ENCODE measurements around the gene OR6B1. TPM values are rescaled to one million over a fixed set of nuclear protein-coding genes. Genes with fewer than 3 reads are reported as not detected.

The OR6B1 gene
- total and polyA plus RNA-seq, 2 of the 8 experiments (the other 6 are each of a cell fraction or from before 2014, with no cell fraction given), result not detected

DNA sequence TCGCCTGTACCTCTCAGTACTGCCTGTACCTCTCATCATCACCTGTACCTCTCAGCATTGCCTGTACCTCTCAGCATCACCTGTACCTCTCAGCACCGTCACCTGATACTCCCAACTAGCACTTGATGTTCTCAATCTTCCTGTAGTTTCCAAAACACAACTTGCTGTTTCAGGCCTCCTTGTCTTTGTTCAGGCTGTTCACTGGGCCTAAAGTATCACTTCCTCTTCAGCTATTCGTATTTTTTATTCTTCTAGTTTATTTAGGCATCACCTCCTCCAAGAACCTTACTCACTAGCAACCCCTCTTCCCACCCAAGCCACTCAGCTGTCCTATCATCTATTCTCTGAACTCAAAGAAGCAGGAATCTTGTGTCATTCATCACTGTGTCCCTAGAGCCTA, 24.1 kb downstream of the OR6B1 start:
- POLR2A ChIA-PET (ENCODE audit: partially characterized antibody), result no interaction called here
- no peak for DNase-seq (ENCODE audit: low read depth in 1 of 2, low spot score in 2 of 2)

More for the DNA sequence above, 24.1 kb downstream of the OR6B1 start:
- no peaks in the 10 kb centered on the region for H3K9me3 ChIP-seq (ENCODE audit: insufficient read depth in 2 of 2, low read depth in 1 of 2, low read length in 1 of 2)
- no peak overlapping the region for H2BK120ac ChIP-seq (replicated peaks; ENCODE audit: low read depth, low read length)
- no peaks in the 10 kb centered on the region for H3K27me3 ChIP-seq (replicated peaks in 1 of 4; ENCODE audit: control insufficient read depth in 3 of 4, extremely low read depth in 1 of 4, insufficient read depth in 3 of 4, low read length in 3 of 4)
- no peaks in the 10 kb centered on the region for H3K79me2 ChIP-seq (ENCODE audit: control insufficient read depth in 1 of 2, insufficient read depth in 2 of 2, low read length in 2 of 2)
- no peak overlapping the region; the same call in 1 of the 2 replicates for H2BK12ac ChIP-seq (ENCODE audit: low read depth, low read length)
- FAIRE-seq, result no peak
- H3K18ac ChIP-seq (ENCODE audit: extremely low read depth, low read length), result no peak overlapping the region
- no peaks in the 10 kb centered on the region for H3K23me2 ChIP-seq (ENCODE audit: low read depth, low read length)
- H3K56ac ChIP-seq (replicated peaks; ENCODE audit: insufficient read length, low read depth, low read length), result no peak overlapping the region
- H4K8ac ChIP-seq (ENCODE audit: extremely low read depth, insufficient read depth, low read length), result no peak overlapping the region; the same call in 1 of the 2 replicates
- no peak overlapping the region for H2AK5ac ChIP-seq (ENCODE audit: low read depth, low read length)
- no peak overlapping the region for H3K4ac ChIP-seq (replicated peaks; ENCODE audit: insufficient read length, low read depth, low read length)
- TF ChIP-seq SUZ12 (IDR thresholded peaks at IDR 0.05; ENCODE audit: low read length) (no peak), RBBP5 (IDR thresholded peaks at IDR 0.05; ENCODE audit: borderline replicate concordance, low read depth, low read length) (no peak), NANOG (IDR thresholded peaks at IDR 0.05; ENCODE audit: insufficient read depth, low read depth, low read length, poor library complexity, severe bottlenecking) (no peak), HDAC6 (IDR thresholded peaks at IDR 0.05; ENCODE audit: low read depth, low read length) (no peak), SP4 (IDR thresholded peaks at IDR 0.05; ENCODE audit: low read length) (no peak), USF2 (IDR thresholded peaks at IDR 0.05; ENCODE audit: low read length) (no peak), SP2 (IDR thresholded peaks at IDR 0.05; ENCODE audit: low read length) (no peak), GABPA (IDR thresholded peaks at IDR 0.05; ENCODE audit: borderline replicate concordance, insufficient read depth, low read length) (no peak), ASH2L (IDR thresholded peaks at IDR 0.05; ENCODE audit: low read length) (no peak), RFX5 (IDR thresholded peaks at IDR 0.05; ENCODE audit: borderline replicate concordance, low read depth, low read length) (no peak), MAFK (IDR thresholded peaks at IDR 0.05; ENCODE audit: low read depth, low read length) (no peak)
- TF ChIP-seq, protein P1, sequence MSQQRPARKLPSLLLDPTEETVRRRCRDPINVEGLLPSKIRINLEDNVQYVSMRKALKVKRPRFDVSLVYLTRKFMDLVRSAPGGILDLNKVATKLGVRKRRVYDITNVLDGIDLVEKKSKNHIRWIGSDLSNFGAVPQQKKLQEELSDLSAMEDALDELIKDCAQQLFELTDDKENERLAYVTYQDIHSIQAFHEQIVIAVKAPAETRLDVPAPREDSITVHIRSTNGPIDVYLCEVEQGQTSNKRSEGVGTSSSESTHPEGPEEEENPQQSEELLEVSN (IDR thresholded peaks at IDR 0.05), result no peak
- H2BK20ac ChIP-seq (ENCODE audit: low read length), result no peak overlapping the region
- CTCF ChIA-PET (ENCODE audit: partially characterized antibody), result interaction anchor here (0.9 to 1.1 kb wide), 2 partner anchors 22 to 122 kb away, joined by 3 read pairs; partner anchors contain the start of gene TCAF1
- H3K4me2 ChIP-seq (ENCODE audit: insufficient read depth in 1 of 2, low read depth in 2 of 2, low read length in 2 of 2), result no peak overlapping the region
- 86% methylated on average over 3 of the region's 3 CpGs; no CpG with 5 or more reads in 1 of the 2 experiments for WGBS, 2 experiments (ENCODE audit: extremely low coverage in 1 of 2, insufficient coverage in 1 of 2, insufficient read length in 1 of 2, insufficient replicate concordance in 2 of 2, low coverage in 1 of 2, low lambda C conversion rate in 2 of 2, missing lambda C conversion rate in 1 of 2)
- no peak overlapping the region for H2AFZ ChIP-seq (ENCODE audit: low read length)
- H4K91ac ChIP-seq (replicated peaks; ENCODE audit: insufficient read length, low read length), result no peak overlapping the region
- no peak overlapping the region for H2BK15ac ChIP-seq (ENCODE audit: low read length)
- H4K20me1 ChIP-seq (replicated peaks in 1 of 2; ENCODE audit: control insufficient read depth in 1 of 2, insufficient read depth in 2 of 2, low read length in 2 of 2), result no peaks in the 10 kb centered on the region
- H3K9ac ChIP-seq (replicated peaks in 1 of 4; ENCODE audit: extremely low read depth in 1 of 4, low read depth in 3 of 4, low read length in 3 of 4), result no peak overlapping the region; a peak in 1 of 7 replicates
- no peak overlapping the region for H4K5ac ChIP-seq (ENCODE audit: insufficient read length, low read depth, low read length)
- H3K23ac ChIP-seq (ENCODE audit: insufficient read length), result no peak overlapping the region
- no peak overlapping the region for H3K14ac ChIP-seq (ENCODE audit: insufficient read length)
- no peaks in the 10 kb centered on the region for H3K79me1 ChIP-seq (ENCODE audit: low read depth, low read length)
- H2BK5ac ChIP-seq (ENCODE audit: low read depth, low read length), result no peak overlapping the region
- no peaks in the 10 kb centered on the region; a peak in 1 of 7 replicates for H3K4me1 ChIP-seq (replicated peaks in 1 of 4; ENCODE audit: control insufficient read depth in 3 of 4, insufficient read depth in 4 of 4, low read length in 3 of 4)
- H3K27ac ChIP-seq (ENCODE audit: low read depth, low read length), result no peak overlapping the region
- no peak overlapping the region for H3K4me3 ChIP-seq (ENCODE audit: extremely low read depth in 1 of 4, insufficient read depth in 2 of 4, low read depth in 3 of 4, low read length in 4 of 4)
- H3K36me3 ChIP-seq (ENCODE audit: control insufficient read depth in 2 of 4, insufficient read depth in 4 of 4, low read length in 3 of 4), result no peaks in the 10 kb centered on the region

All from H1 (cell line).